NCI-H2029 (cell line): Measurements from ENCODE around the gene FRMD4A.

Source experiments
- DNase-seq: peaks from one replicate; lab custom pipeline; 2025; lab: John Stamatoyannopoulos, UW

The FRMD4A gene

DNA sequence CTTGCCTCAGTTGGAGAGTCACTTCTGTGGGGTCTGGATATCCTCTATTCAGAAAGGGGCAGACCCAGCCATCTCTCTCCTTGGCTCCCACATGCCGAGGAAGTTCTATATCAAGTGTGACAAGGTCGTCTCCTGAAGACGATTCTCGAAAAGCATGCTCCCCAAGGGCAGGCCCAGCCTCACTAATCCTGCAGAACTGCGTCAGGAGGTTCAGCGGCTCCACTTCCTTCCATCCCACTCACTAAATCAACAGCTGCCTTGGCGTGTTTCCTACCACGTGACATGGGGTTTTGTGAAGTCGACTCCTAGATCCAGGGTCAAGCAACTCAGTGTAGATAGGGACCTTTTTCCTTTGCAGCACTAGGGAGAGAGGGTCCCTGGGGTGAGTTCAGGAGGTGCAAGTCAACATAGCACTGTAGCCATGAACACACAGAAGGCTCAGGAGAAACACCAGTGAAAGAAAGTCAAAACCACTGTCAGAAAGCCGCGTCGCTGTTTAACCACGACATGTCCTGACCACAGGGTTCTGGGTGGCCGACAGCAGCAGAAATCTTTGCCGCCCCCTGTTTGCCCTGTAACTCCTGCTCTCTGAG is 587.5 kb downstream of the FRMD4A start:
- no peak for DNase-seq

- DNase-seq: no peak
Measured at GRCh38 chr10:13741438-13741837, 589.3 kb downstream of the FRMD4A start.

DNA sequence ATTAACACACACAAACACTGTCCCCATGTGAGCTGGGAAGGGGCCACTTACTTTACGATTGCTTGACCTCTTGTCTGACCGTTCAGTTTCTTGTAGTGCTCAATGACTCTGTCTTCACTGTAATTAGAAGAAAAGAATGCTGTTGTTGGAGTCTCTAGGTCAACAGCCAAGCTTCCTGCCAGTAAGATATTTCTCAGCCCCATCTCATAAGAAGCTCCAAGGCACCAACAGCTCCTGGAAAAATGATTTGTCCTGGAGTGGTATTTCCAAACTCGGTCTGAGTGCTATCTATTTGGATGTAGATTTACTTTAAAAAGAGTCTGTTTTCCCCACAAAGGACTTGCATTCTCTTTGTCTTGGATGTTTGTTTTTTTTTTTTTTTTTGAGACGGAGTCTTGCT is 590.3 kb downstream of the FRMD4A start:
- DNase-seq: no peak

GRCh38 chr10:13739183-13739582 is 591.5 kb downstream of the FRMD4A start:
- no peak for DNase-seq

DNA sequence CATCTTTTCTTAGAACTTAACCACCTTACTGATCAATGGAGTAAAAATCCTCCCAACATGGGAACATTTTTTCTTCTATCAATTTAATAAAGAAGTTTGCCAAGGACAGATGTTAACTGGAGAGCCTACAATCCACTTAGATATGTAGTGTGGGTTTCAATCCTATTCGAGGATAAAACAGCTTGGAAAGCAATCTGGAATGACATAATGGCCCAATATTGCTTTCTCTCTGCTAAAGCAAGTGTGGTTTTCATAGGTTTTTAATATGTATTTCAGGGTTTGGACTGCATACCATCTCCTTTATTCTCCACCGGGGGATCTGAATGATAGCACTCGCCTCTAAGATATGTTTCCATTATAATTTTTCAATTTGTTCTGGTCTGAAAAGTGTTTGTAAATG is 594.2 kb downstream of the FRMD4A start:
- DNase-seq: no peak

- no peak for DNase-seq
Measured at GRCh38 chr10:13734151-13734550, 596.6 kb downstream of the FRMD4A start.

DNA sequence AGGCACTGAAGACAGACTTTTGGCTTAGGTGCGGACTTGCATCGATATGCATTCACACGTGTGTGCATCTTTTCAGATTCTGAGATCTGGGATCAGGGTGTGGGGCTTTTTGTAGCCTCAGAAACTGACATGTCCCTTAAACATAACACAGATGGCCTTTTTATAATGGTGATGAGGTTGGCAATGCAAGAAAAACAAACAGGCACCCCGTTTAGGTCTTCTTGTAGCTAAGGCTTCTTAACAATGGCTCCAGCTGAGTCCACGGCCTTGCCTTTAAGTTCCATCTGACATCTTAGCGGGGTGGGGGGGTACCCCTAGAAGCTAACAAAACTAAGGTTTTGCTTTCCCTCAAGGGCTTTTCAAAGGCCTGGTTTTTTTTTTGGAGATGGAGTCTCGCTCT is 597.7 kb downstream of the FRMD4A start:
- no peak for DNase-seq

GRCh38 chr10:13732465-13732881 is 598.3 kb downstream of the FRMD4A start:
- DNase-seq: no peak

GRCh38 chr10:13731799-13732198 is 598.9 kb downstream of the FRMD4A start:
- DNase-seq: no peak

- DNase-seq: no peak
Measured at GRCh38 chr10:13730956-13731355, 599.8 kb downstream of the FRMD4A start.

- no peak for DNase-seq
Measured at GRCh38 chr10:13730306-13730652, 600.4 kb downstream of the FRMD4A start.

GRCh38 chr10:13729586-13730305 is 601.0 kb downstream of the FRMD4A start:
- no peak for DNase-seq

DNA sequence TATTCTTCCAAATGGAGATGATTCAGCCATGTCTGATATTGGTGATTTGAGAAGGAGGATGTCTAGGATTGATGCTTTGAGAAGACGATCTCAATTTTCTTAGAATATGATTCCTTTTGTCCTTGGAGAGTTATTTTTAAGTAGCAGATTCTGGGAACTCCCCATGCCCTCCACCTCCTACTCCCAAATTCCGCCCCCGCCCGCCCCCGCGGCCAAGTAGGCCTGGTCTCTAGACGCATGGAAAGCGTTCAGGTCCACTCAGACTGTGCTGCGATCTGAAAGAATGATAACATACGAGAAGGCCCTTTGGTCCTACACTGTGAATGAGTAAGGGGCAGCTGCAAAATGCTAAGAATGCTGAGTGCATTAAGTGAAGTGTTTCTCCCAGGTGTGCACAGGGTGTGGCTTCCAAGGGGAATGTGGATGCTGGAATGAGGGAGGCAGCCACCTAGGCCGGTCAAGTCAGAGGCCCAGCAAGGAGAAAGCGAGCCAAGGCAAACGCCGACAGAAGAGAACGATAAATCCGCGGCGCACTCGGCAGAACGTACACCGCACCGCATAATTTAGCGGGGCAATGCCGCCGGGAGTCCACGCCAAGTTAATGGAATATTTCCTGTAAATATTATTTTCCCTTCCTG is 601.7 kb downstream of the FRMD4A start:
- no peak for DNase-seq

DNA sequence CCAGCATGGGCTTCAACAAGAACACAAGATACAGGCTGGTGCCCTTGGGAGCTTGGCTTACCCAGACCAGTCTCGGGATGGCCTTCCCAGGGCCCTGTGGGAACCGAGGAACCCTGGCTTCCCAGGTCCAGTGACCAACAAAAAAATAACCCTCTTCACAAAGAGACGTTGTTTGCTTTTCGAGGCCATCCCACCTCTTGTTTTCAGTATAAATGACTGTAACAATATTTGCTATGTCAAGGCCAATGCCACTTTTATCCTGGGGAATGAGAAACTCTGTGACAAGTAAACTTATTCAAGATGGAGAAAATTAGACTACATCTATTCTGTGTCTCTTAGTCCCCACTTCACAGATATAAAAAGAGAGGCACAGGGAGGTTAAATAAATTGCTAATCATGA is 605.1 kb downstream of the FRMD4A start:
- DNase-seq: no peak

- DNase-seq: no peak
Measured at GRCh38 chr10:13724484-13724883, 606.2 kb downstream of the FRMD4A start.

GRCh38 chr10:13722747-13723653 is 607.7 kb downstream of the FRMD4A start:
- no peak for DNase-seq

DNA sequence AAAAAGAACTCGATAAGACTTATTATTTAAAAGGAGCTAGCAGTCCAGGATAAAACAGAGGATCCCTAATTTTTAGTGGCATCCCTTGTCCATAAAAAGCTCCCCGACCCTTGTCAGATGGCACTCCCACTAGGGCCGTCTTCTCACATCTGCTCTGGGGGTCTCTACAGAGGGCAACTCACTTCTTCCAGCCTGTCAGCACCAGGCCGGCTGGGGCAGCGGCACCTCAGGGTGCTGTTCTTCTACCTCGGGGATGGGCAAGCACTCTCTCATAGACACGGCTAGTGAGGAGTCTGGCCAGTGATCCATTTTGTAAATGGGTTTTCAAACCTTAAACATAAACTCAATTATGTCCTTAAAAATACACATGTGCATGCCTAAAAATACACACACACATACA is 609.2 kb downstream of the FRMD4A start:
- DNase-seq: no peak

GRCh38 chr10:13720699-13721098 is 610.0 kb downstream of the FRMD4A start:
- no peak for DNase-seq

DNA sequence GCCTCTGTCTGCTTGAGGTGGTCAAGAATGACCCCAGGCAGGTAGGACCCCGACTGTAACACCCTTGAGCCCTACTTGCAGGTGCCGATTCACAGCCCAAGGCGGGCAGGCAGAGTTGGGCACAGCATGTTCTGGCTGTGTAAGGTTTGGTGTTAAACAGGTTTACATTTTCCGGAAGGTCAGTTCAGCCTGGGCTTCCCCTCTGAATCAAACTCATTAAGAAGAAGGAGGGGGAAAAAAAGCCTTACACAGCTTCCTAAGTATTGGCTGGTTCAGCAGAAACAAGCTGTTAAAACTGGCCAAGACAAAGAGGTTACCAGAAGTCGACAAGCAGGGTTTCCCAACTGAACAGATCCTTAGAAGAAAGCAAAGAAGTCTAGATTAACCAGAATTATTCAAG is 611.3 kb downstream of the FRMD4A start:
- DNase-seq: no peak

DNA sequence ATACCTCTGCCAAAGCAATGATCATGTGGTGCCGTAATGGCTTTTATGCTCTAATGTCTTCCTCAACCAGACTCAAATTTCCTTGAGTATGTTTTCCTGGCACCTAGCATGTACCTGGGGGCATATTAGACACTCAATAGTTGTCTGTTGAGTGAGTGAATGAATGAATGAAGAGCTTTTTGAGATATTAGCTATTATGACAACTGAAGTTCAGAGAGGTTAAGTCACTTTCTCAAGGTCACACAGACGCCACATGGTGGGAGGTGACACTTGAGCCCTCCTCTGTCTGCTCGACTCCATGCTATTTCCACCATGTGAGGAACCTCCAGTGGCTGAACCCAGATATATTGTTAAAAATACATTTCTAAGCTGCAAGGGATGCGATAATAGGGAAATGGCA is 611.9 kb downstream of the FRMD4A start:
- no peak for DNase-seq

DNA sequence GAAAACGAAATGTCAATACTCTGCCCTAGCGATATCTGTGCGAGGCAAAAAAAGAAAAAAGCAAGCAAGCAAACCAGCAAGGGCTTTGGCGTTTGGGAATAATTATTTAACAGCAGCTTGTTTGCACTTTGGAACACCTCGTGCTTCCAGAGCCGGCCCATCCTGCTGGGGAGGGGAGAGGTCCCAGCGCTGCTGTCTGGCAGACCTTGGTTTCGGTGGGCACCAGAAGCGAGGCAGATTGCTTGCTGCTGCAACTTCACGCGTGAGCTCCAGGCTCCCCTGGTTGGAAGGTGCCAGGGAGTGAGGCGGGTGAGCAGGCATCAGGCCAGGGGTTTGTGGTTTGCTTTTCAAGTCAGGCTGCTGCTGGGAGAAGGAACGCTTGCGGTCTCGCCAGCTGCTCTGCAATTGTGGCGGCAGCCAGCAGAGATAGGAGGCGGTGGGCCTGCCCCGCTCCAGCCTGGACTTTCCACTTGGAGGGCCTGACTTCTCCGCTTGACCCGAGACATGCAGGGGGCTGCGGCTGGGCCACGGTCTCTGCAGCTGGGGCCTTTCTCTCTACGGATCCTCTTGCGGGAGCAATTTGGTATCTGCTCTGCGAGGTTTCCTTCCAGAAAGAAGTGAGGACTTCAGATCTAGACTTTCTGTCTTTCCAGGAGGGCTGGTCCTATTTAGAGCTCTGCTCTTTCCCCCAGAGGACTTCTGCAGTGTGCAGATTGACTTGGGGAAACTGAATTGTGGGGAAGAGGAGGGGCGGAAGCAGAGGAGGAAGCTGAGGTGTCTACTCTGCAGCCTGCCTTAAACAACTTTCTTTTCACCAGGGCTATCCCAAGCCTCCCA is 612.6 kb downstream of the FRMD4A start:
- peak; percentile 27 for DNase-seq

- no peak for DNase-seq
Measured at GRCh38 chr10:13717571-13717935, 613.2 kb downstream of the FRMD4A start.
